ENCODE measurements around the gene INSRR.

- no peak for TF ChIP-seq CTCF (conservative IDR thresholded peaks at IDR 0.05; ENCODE audit: low read depth, low read length)
- TF ChIP-seq EZH2 (IDR thresholded peaks at IDR 0.05; ENCODE audit: low read length, unreplicated experiment): no peak
Measured at GRCh38 chr1:156805766-156806511, 53.0 kb downstream of the INSRR start.

All from PC-3 (cell line).